ENCODE data around the gene AP2B1.

Gene AP2B1

GRCh38 chr17:35618628-35619027, 31.5 kb downstream of the AP2B1 start:
- no peak overlapping the region for H3K4me2 ChIP-seq (ENCODE audit: low read length)
- H2AFZ ChIP-seq (ENCODE audit: low read depth, low read length) = no peak overlapping the region
- H3K9ac ChIP-seq (ENCODE audit: low read length) = no peak overlapping the region
- no peaks in the 10 kb centered on the region for H4K20me1 ChIP-seq (ENCODE audit: insufficient read depth, low read length)
- H3K27ac ChIP-seq (ENCODE audit: low read length) = no peak overlapping the region
- peaks cover 6% of the 10 kb centered on the region for H3K36me3 ChIP-seq (replicated peaks; ENCODE audit: low read depth, low read length)
- peaks cover 3% of the 10 kb centered on the region; the same call in 1 of the 2 replicates for H3K4me1 ChIP-seq (ENCODE audit: low read length)
- H3K4me3 ChIP-seq (ENCODE audit: low read length) = no peak overlapping the region
- no peaks in the 10 kb centered on the region for H3K9me3 ChIP-seq (ENCODE audit: insufficient read depth, low read length)
- no peaks in the 10 kb centered on the region for H3K79me2 ChIP-seq (ENCODE audit: low read length)
- TF ChIP-seq EZH2phosphoT487 (IDR thresholded peaks at IDR 0.05; ENCODE audit: low read depth) (no peak), CTCF (IDR thresholded peaks at IDR 0.05; ENCODE audit: low read depth, low read length) (no peak)
- no peaks in the 10 kb centered on the region for H3K27me3 ChIP-seq (ENCODE audit: low read depth, low read length)

GRCh38 chr17:35621768-35622167, 34.6 kb downstream of the AP2B1 start:
- TF ChIP-seq EZH2phosphoT487 (IDR thresholded peaks at IDR 0.05; ENCODE audit: low read depth) = no peak
- no peak for TF ChIP-seq CTCF (IDR thresholded peaks at IDR 0.05; ENCODE audit: low read depth, low read length)
- H3K36me3 ChIP-seq (replicated peaks; ENCODE audit: low read depth, low read length) = peaks cover 3% of the 10 kb centered on the region
- H3K79me2 ChIP-seq (ENCODE audit: low read length) = no peaks in the 10 kb centered on the region
- H3K4me1 ChIP-seq (ENCODE audit: low read length) = peaks cover 3% of the 10 kb centered on the region; the same call in 1 of the 2 replicates
- H3K4me2 ChIP-seq (ENCODE audit: low read length) = no peak overlapping the region
- H3K9me3 ChIP-seq (ENCODE audit: insufficient read depth, low read length) = no peaks in the 10 kb centered on the region
- no peak overlapping the region for H2AFZ ChIP-seq (ENCODE audit: low read depth, low read length)
- no peaks in the 10 kb centered on the region for H4K20me1 ChIP-seq (ENCODE audit: insufficient read depth, low read length)
- H3K4me3 ChIP-seq (ENCODE audit: low read length) = no peak overlapping the region
- no peak overlapping the region for H3K27ac ChIP-seq (ENCODE audit: low read length)
- no peak overlapping the region for H3K9ac ChIP-seq (ENCODE audit: low read length)
- H3K27me3 ChIP-seq (ENCODE audit: low read depth, low read length) = no peaks in the 10 kb centered on the region

GRCh38 chr17:35627417-35627816, 40.3 kb downstream of the AP2B1 start:
- Histone ChIP-seq H3K4me2 (ENCODE audit: low read length) (no peak overlapping the region), H3K79me2 (ENCODE audit: low read length) (no peaks in the 10 kb centered on the region), H3K27me3 (ENCODE audit: low read depth, low read length) (no peaks in the 10 kb centered on the region), H3K9ac (ENCODE audit: low read length) (no peak overlapping the region), H2AFZ (ENCODE audit: low read depth, low read length) (no peak overlapping the region), H3K27ac (ENCODE audit: low read length) (no peak overlapping the region), H3K4me1 (ENCODE audit: low read length) (no peaks in the 10 kb centered on the region), H3K36me3 (replicated peaks; ENCODE audit: low read depth, low read length) (peaks cover 19% of the 10 kb centered on the region), H3K9me3 (ENCODE audit: insufficient read depth, low read length) (no peaks in the 10 kb centered on the region), H4K20me1 (ENCODE audit: insufficient read depth, low read length) (no peaks in the 10 kb centered on the region; the same call in 1 of the 2 replicates), H3K4me3 (ENCODE audit: low read length) (no peak overlapping the region)
- TF ChIP-seq CTCF (IDR thresholded peaks at IDR 0.05; ENCODE audit: low read depth, low read length) (no peak), EZH2phosphoT487 (IDR thresholded peaks at IDR 0.05; ENCODE audit: low read depth) (no peak)

- Histone ChIP-seq H3K9me3 (ENCODE audit: insufficient read depth, low read length) (no peaks in the 10 kb centered on the region), H3K4me3 (ENCODE audit: low read length) (no peak overlapping the region), H3K36me3 (replicated peaks; ENCODE audit: low read depth, low read length) (peaks cover 22% of the 10 kb centered on the region), H3K9ac (ENCODE audit: low read length) (no peak overlapping the region), H2AFZ (ENCODE audit: low read depth, low read length) (no peak overlapping the region), H3K27ac (ENCODE audit: low read length) (no peak overlapping the region), H3K27me3 (ENCODE audit: low read depth, low read length) (no peaks in the 10 kb centered on the region), H3K4me1 (ENCODE audit: low read length) (no peaks in the 10 kb centered on the region), H3K79me2 (ENCODE audit: low read length) (no peaks in the 10 kb centered on the region), H4K20me1 (ENCODE audit: insufficient read depth, low read length) (no peaks in the 10 kb centered on the region; the same call in 1 of the 2 replicates), H3K4me2 (ENCODE audit: low read length) (no peak overlapping the region)
- TF ChIP-seq EZH2phosphoT487 (IDR thresholded peaks at IDR 0.05; ENCODE audit: low read depth) = no peak
Observed at GRCh38 chr17:35630530-35631148, 43.5 kb downstream of the AP2B1 start.

All from OCI-LY3 (cell line).